ENCODE results near the gene FBXO34. TPM values are rescaled to one million over a fixed set of nuclear protein-coding genes. Genes with fewer than 3 reads are reported as not detected.

FBXO34 gene
- polyA plus RNA-seq, 4 donors = 33.6 to 42.3 (median 34.8) TPM

Other genes starting within 250 kb of the FBXO34 start
- 10 to 100 TPM; 15.3 to 19.8 (median 19.7) TPM for gene WDHD1, start 244.3 kb upstream of the FBXO34 start, polyA plus RNA-seq (ENCODE audit: insufficient read length in 4 of 4)
- 10 to 100 TPM; 15.7 to 23.4 (median 18.3) TPM for gene SOCS4, start 244.2 kb upstream of the FBXO34 start, polyA plus RNA-seq (ENCODE audit: insufficient read length in 4 of 4)
- gene MAPK1IP1L, start 219.8 kb upstream of the FBXO34 start, polyA plus RNA-seq (ENCODE audit: insufficient read length in 4 of 4) = 100 to 1,000 TPM in 2 of 4 donors, 10 to 100 TPM in 2; 90.1 to 128 (median 107) TPM
- gene LGALS3, start 142.2 kb upstream of the FBXO34 start, polyA plus RNA-seq (ENCODE audit: insufficient read length in 4 of 4) = 10 to 100 TPM; 16.5 to 23.2 (median 22.4) TPM
- gene DLGAP5, start 79.8 kb upstream of the FBXO34 start, polyA plus RNA-seq (ENCODE audit: insufficient read length in 4 of 4) = 10 to 100 TPM; 26.9 to 32.7 (median 29.6) TPM
- gene ATG14, start 140.4 kb downstream of the FBXO34 start, polyA plus RNA-seq (ENCODE audit: insufficient read length in 4 of 4) = 10 to 100 TPM; 17.9 to 24.8 (median 20.5) TPM
- under 1 TPM in 2 of 4 donors, not detected in 2; 0.08 to 0.11 TPM for gene TBPL2, start 169.2 kb downstream of the FBXO34 start, polyA plus RNA-seq (ENCODE audit: insufficient read length in 4 of 4)

All from left renal cortex interstitium (tissue), 4 donors.